SKM-1 treated with dmso at 0.1 percent for 144 hours (cell line): ENCODE results near the gene KLF12.

ENCODE experiments used
- DNase-seq: peaks from one replicate; lab custom pipeline; 2025; ENCODE audit not compliant: unreplicated experiment; lab: John Stamatoyannopoulos, UW

KLF12 gene

GRCh38 chr13:74135326-74136083 is 1.3 kb upstream of the KLF12 start:
- peak; percentile 44 for DNase-seq

- DNase-seq: no peak
Measured at GRCh38 chr13:74134777-74135325, 647 bp upstream of the KLF12 start.

- peak; percentile 46 for DNase-seq
Measured at GRCh38 chr13:74133657-74134201, 475 bp downstream of the KLF12 start.

- no peak for DNase-seq
Measured at GRCh38 chr13:74132776-74133656, 1.2 kb downstream of the KLF12 start.

- DNase-seq: no peak
Measured at GRCh38 chr13:74132152-74132775, 1.9 kb downstream of the KLF12 start.

GRCh38 chr13:74131227-74131626 is 3.0 kb downstream of the KLF12 start:
- no peak for DNase-seq

GRCh38 chr13:74129500-74130191 is 4.6 kb downstream of the KLF12 start:
- no peak for DNase-seq

- no peak for DNase-seq
Measured at GRCh38 chr13:74128156-74128767, 5.9 kb downstream of the KLF12 start.

- DNase-seq: no peak
Measured at GRCh38 chr13:74118328-74118727, 15.9 kb downstream of the KLF12 start.

- no peak for DNase-seq
Measured at GRCh38 chr13:74117207-74117705, 16.9 kb downstream of the KLF12 start.

- no peak for DNase-seq
Measured at GRCh38 chr13:74115133-74115532, 19.1 kb downstream of the KLF12 start.

GRCh38 chr13:74114641-74115040 is 19.6 kb downstream of the KLF12 start:
- no peak for DNase-seq

GRCh38 chr13:74114202-74114601 is 20.0 kb downstream of the KLF12 start:
- no peak for DNase-seq

- no peak for DNase-seq
Measured at GRCh38 chr13:74111901-74112824, 22.0 kb downstream of the KLF12 start.

- no peak for DNase-seq
Measured at GRCh38 chr13:74111399-74111798, 22.8 kb downstream of the KLF12 start.

- no peak for DNase-seq
Measured at GRCh38 chr13:74110053-74110452, 24.2 kb downstream of the KLF12 start.

- DNase-seq: no peak
Measured at GRCh38 chr13:74107598-74107997, 26.6 kb downstream of the KLF12 start.

GRCh38 chr13:74105871-74106270 is 28.3 kb downstream of the KLF12 start:
- DNase-seq: no peak
